ENCODE data around the gene CARD9. TPM values are rescaled to one million over a fixed set of nuclear protein-coding genes. Genes with fewer than 3 reads are reported as not detected.
"Not testable (repeated sequence)": the region's sequence is repeated elsewhere in the genome, so short reads cannot be mapped to it uniquely, and the experiment has no call there.

CARD9 gene
- total RNA-seq, 1 experiment from 2014 or later: 1.1 TPM

DNA sequence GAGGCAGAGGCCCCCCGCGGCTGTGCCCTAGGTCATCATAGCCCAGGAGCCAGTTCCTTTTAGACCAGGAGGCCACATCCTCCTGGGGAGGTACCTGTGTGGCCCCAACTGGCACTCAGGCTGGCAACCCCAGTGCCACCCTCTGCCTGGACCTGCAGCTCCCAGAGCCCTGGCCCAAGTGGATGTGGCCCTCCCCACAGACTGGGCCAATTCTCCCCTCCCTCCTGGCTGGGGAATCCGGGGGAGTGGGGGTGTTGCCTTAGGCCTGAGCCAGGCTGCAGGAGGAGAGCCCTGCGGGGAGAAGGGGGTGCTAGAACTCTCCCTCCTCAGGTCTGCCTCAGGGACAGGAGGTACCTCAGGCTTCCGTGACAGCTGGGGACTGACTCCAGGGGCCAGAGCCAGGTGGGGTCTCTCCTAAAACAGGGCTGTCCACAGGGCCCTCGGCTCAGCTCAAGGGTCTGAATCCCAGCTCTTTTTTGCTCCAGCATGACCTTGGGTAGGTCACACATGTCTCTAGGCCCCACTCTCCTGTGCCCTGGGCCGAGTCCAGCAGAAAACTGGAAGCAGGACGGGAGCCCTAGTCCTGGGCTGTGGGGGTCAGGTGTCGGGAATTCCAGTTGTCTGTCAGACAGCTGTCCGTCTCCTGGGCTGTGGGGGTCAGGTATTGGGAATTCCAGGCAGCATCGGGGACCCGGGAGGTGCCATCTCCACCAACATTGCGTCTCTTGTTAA is 19.5 kb downstream of the CARD9 start:
- H3K4me2 ChIP-seq (ENCODE audit: low read length): no peak overlapping the region
- H3K9ac ChIP-seq (ENCODE audit: low read length): no peak overlapping the region
- DNase-seq: no peak
- no peaks in the 10 kb centered on the region for H3K79me2 ChIP-seq (ENCODE audit: low read length)
- TF ChIP-seq, protein P1, sequence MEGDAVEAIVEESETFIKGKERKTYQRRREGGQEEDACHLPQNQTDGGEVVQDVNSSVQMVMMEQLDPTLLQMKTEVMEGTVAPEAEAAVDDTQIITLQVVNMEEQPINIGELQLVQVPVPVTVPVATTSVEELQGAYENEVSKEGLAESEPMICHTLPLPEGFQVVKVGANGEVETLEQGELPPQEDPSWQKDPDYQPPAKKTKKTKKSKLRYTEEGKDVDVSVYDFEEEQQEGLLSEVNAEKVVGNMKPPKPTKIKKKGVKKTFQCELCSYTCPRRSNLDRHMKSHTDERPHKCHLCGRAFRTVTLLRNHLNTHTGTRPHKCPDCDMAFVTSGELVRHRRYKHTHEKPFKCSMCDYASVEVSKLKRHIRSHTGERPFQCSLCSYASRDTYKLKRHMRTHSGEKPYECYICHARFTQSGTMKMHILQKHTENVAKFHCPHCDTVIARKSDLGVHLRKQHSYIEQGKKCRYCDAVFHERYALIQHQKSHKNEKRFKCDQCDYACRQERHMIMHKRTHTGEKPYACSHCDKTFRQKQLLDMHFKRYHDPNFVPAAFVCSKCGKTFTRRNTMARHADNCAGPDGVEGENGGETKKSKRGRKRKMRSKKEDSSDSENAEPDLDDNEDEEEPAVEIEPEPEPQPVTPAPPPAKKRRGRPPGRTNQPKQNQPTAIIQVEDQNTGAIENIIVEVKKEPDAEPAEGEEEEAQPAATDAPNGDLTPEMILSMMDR (conservative IDR thresholded peaks at IDR 0.05; ENCODE audit: low read depth, low read length): no peak
- TF ChIP-seq EZH2phosphoT487 (IDR thresholded peaks at IDR 0.05; ENCODE audit: borderline replicate concordance, low read length) (no peak), EZH2 (IDR thresholded peaks at IDR 0.05; ENCODE audit: low read length, unreplicated experiment) (no peak)
- POLR2A ChIA-PET (ENCODE audit: unreplicated experiment): interaction anchor here (0.6 to 1.0 kb wide), 2 partner anchors 9 to 258 kb away, joined by 3 to 6 read pairs; no protein-coding TSS in a partner anchor
- no peak overlapping the region for H3K4me3 ChIP-seq (ENCODE audit: low read length)
- H3K36me3 ChIP-seq (ENCODE audit: low read depth, low read length): no peaks in the 10 kb centered on the region
- no peaks in the 10 kb centered on the region for H3K27me3 ChIP-seq (ENCODE audit: low read length)
- no peaks in the 10 kb centered on the region for H4K20me1 ChIP-seq (ENCODE audit: low read length)
- no peak overlapping the region for H3K27ac ChIP-seq (ENCODE audit: low read length)
- intact Hi-C loops (cut with micrococcal nuclease): no loop called here
- H3F3A ChIP-seq (ENCODE audit: low read length, unreplicated experiment): no peaks in the 10 kb centered on the region
- H2AFZ ChIP-seq (ENCODE audit: low read length): no peak overlapping the region
- CTCF ChIA-PET: no interaction called here
- peaks cover 6% of the 10 kb centered on the region; the same call in 1 of the 2 replicates for H3K4me1 ChIP-seq (ENCODE audit: insufficient read depth, low read length)
- no peak; the same call in 1 of the 2 replicates for ATAC-seq
- BruUV-seq (replicated peaks): no TSS peak
- no peaks in the 10 kb centered on the region for H3K9me2 ChIP-seq (replicated peaks; ENCODE audit: low read length)
- no peaks in the 10 kb centered on the region for H3K9me3 ChIP-seq (ENCODE audit: low read length)

DNA sequence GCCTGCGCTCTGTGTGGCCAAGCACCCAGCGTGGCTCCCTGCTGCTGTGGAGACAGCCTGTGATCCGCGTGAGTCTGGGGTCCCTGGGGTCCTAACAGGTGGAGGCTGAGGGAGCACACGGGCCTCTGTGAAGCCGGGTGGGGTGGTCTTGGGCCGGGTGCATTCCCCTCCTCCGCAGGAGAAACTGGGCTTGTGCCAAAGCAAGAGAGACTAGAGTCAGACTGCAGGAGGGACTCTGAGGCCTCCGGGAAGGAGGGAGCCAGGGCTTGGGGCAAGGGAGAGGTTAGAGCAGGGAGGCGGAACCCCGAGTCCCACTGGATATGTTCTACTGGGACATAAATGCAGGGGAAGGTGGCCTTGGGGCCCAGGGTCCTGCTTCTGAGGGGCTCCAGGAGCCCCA is 20.4 kb downstream of the CARD9 start:
- H3K79me2 ChIP-seq (ENCODE audit: low read length): no peaks in the 10 kb centered on the region
- no peaks in the 10 kb centered on the region for H3K9me2 ChIP-seq (replicated peaks; ENCODE audit: low read length)
- intact Hi-C loops (cut with micrococcal nuclease): no loop called here
- H2AFZ ChIP-seq (ENCODE audit: low read length): no peak overlapping the region
- no TSS peak for BruUV-seq (replicated peaks)
- no peaks in the 10 kb centered on the region for H3F3A ChIP-seq (ENCODE audit: low read length, unreplicated experiment)
- no peaks in the 10 kb centered on the region for H3K27me3 ChIP-seq (ENCODE audit: low read length)
- peaks cover 6% of the 10 kb centered on the region; the same call in 1 of the 2 replicates for H3K4me1 ChIP-seq (ENCODE audit: insufficient read depth, low read length)
- no peak overlapping the region for H3K4me2 ChIP-seq (ENCODE audit: low read length)
- ATAC-seq (no peak), DNase-seq (no peak)
- H3K27ac ChIP-seq (ENCODE audit: low read length): no peak overlapping the region
- TF ChIP-seq EZH2phosphoT487 (IDR thresholded peaks at IDR 0.05; ENCODE audit: borderline replicate concordance, low read length): no peak
- TF ChIP-seq, protein P1 (conservative IDR thresholded peaks at IDR 0.05; ENCODE audit: low read depth, low read length): no peak
- H3K9ac ChIP-seq (ENCODE audit: low read length): no peak overlapping the region
- POLR2A ChIA-PET (ENCODE audit: unreplicated experiment): no interaction called here
- CTCF ChIA-PET: no interaction called here
- no peaks in the 10 kb centered on the region for H4K20me1 ChIP-seq (ENCODE audit: low read length)
- no peak overlapping the region for H3K4me3 ChIP-seq (ENCODE audit: low read length)
- H3K9me3 ChIP-seq (ENCODE audit: low read length): no peaks in the 10 kb centered on the region
- H3K36me3 ChIP-seq (ENCODE audit: low read depth, low read length): no peaks in the 10 kb centered on the region

DNA sequence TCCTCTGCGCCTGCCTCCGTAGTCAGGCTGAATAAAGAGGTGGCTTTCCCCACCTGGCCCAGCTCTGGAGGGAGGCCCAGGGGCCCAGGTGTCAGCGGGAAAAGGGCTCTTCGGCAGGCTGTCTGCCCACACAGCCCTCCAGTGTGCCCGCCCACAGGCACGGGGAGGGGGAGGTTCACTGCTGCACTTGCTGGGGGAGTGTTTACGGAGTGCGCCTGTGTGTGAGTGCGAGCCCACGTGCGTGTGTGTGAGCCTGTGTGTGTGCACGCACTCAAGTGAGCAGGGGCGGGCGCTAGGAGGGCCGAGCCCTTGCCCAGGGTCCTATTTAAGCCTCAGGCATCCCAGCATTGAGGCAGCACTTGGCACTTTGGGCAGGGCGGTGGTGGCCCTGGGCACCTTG is 20.8 kb downstream of the CARD9 start:
- CTCF ChIA-PET: no interaction called here
- no TSS peak for BruUV-seq (replicated peaks)
- intact Hi-C loops (cut with micrococcal nuclease): no loop called here

DNA sequence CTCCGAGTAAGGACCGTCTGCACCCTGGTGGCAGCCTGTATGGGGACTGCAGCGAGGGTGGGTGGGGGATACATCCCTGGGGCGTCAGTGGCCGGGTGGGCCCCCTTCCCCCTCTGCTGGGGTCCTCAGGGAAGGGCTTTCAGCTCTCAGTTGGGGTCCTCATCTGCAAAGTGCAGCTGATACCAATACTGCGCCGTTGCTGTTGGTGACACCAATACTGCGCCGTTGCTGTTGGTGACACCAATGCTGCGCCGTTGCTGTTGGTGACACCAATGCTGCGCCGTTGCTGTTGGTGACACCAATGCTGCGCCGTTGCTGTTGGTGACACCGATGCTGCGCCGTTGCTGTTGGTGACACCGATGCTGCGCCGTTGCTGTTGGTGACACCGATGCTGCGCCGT is 21.6 kb downstream of the CARD9 start:
- H3K27ac ChIP-seq (ENCODE audit: low read length); H3K9ac ChIP-seq (ENCODE audit: low read length); BruUV-seq (replicated peaks); ATAC-seq; H4K20me1 ChIP-seq (ENCODE audit: low read length); H3K9me2 ChIP-seq (replicated peaks; ENCODE audit: low read length); H2AFZ ChIP-seq (ENCODE audit: low read length); POLR2A ChIA-PET (ENCODE audit: unreplicated experiment); DNase-seq; H3K9me3 ChIP-seq (ENCODE audit: low read length); H3K4me1 ChIP-seq (ENCODE audit: insufficient read depth, low read length); H3K4me3 ChIP-seq (ENCODE audit: low read length); intact Hi-C loops (cut with micrococcal nuclease); H3F3A ChIP-seq (ENCODE audit: low read length, unreplicated experiment); H3K79me2 ChIP-seq (ENCODE audit: low read length); CTCF ChIA-PET; H3K36me3 ChIP-seq (ENCODE audit: low read depth, low read length); H3K27me3 ChIP-seq (ENCODE audit: low read length); H3K4me2 ChIP-seq (ENCODE audit: low read length): not testable (repeated sequence)

More for the DNA sequence above, 20.8 kb downstream of the CARD9 start:
- H3F3A ChIP-seq (ENCODE audit: low read length, unreplicated experiment): no peaks in the 10 kb centered on the region
- no peak overlapping the region for H3K4me3 ChIP-seq (ENCODE audit: low read length)
- H3K9ac ChIP-seq (ENCODE audit: low read length): no peak overlapping the region
- POLR2A ChIA-PET (ENCODE audit: unreplicated experiment): no interaction called here
- no peak overlapping the region for H2AFZ ChIP-seq (ENCODE audit: low read length)
- no peaks in the 10 kb centered on the region for H3K9me3 ChIP-seq (ENCODE audit: low read length)
- no peaks in the 10 kb centered on the region for H3K27me3 ChIP-seq (ENCODE audit: low read length)
- no peak overlapping the region for H3K4me2 ChIP-seq (ENCODE audit: low read length)
- H3K79me2 ChIP-seq (ENCODE audit: low read length): no peaks in the 10 kb centered on the region
- H3K27ac ChIP-seq (ENCODE audit: low read length): no peak overlapping the region
- no peaks in the 10 kb centered on the region for H3K36me3 ChIP-seq (ENCODE audit: low read depth, low read length)
- H4K20me1 ChIP-seq (ENCODE audit: low read length): no peaks in the 10 kb centered on the region
- no peak for ATAC-seq
- DNase-seq: no peak
- peaks cover 6% of the 10 kb centered on the region; the same call in 1 of the 2 replicates for H3K4me1 ChIP-seq (ENCODE audit: insufficient read depth, low read length)
- H3K9me2 ChIP-seq (replicated peaks; ENCODE audit: low read length): no peaks in the 10 kb centered on the region
- no peak for TF ChIP-seq EZH2phosphoT487 (IDR thresholded peaks at IDR 0.05; ENCODE audit: borderline replicate concordance, low read length)
- TF ChIP-seq EZH2 (IDR thresholded peaks at IDR 0.05; ENCODE audit: low read length, unreplicated experiment): no peak
- TF ChIP-seq, protein P1 (conservative IDR thresholded peaks at IDR 0.05; ENCODE audit: low read depth, low read length): no peak
